ENCODE data around the gene TTC3.

- TF ChIP-seq, protein P1, sequence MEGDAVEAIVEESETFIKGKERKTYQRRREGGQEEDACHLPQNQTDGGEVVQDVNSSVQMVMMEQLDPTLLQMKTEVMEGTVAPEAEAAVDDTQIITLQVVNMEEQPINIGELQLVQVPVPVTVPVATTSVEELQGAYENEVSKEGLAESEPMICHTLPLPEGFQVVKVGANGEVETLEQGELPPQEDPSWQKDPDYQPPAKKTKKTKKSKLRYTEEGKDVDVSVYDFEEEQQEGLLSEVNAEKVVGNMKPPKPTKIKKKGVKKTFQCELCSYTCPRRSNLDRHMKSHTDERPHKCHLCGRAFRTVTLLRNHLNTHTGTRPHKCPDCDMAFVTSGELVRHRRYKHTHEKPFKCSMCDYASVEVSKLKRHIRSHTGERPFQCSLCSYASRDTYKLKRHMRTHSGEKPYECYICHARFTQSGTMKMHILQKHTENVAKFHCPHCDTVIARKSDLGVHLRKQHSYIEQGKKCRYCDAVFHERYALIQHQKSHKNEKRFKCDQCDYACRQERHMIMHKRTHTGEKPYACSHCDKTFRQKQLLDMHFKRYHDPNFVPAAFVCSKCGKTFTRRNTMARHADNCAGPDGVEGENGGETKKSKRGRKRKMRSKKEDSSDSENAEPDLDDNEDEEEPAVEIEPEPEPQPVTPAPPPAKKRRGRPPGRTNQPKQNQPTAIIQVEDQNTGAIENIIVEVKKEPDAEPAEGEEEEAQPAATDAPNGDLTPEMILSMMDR (conservative IDR thresholded peaks at IDR 0.05; ENCODE audit: low read depth, low read length), result no peak
- no peak for TF ChIP-seq EZH2 (IDR thresholded peaks at IDR 0.05; ENCODE audit: low read length, unreplicated experiment)
Measured at GRCh38 chr21:37082375-37082774, 9.3 kb downstream of the TTC3 start.
